Activated naive CD8-positive, alpha-beta T cell treated with anti-CD3 and anti-CD28 coated beads for 36 hours (primary cell): ENCODE results near the gene RASSF8. TPM values are rescaled to one million over a fixed set of nuclear protein-coding genes. Genes with fewer than 3 reads are reported as not detected.

Experiments
- DNase-seq: peaks from one replicate; pipeline ENCODE4 v3.0.0; 2021
- H3K27ac Mint-ChIP-seq: one replicate; pipeline ENCODE4 v1.8.0; 2022; ENCODE audit warnings: mild to moderate bottlenecking, moderate library complexity, mixed read lengths
- H3K27me3 Mint-ChIP-seq: one replicate; pipeline ENCODE4 v1.8.0; 2022; ENCODE audit warnings: mild to moderate bottlenecking, mixed read lengths
- H3K36me3 Mint-ChIP-seq: one replicate; pipeline ENCODE4 v1.8.0; 2021; ENCODE audit warnings: mild to moderate bottlenecking, mixed read lengths
- H3K4me1 Mint-ChIP-seq: one replicate; pipeline ENCODE4 v1.8.0; 2021; ENCODE audit warnings: mixed read lengths
- H3K4me3 Mint-ChIP-seq: one replicate; pipeline ENCODE4 v1.8.0; 2022; ENCODE audit warnings: mild to moderate bottlenecking, moderate library complexity, mixed read lengths
- H3K9me3 Mint-ChIP-seq: one replicate; pipeline ENCODE4 v1.8.0; 2022; ENCODE audit warnings: mixed read lengths
- total RNA-seq, 2 experiments: library from RNA; stranded (reverse); gene quantifications; one replicate each; pipeline ENCODE4 v1.2.3, GENCODE V29; 2021

The RASSF8 gene
- total RNA-seq, 2 experiments from 2014 or later, result 0.18 TPM; not detected in 1

DNA sequence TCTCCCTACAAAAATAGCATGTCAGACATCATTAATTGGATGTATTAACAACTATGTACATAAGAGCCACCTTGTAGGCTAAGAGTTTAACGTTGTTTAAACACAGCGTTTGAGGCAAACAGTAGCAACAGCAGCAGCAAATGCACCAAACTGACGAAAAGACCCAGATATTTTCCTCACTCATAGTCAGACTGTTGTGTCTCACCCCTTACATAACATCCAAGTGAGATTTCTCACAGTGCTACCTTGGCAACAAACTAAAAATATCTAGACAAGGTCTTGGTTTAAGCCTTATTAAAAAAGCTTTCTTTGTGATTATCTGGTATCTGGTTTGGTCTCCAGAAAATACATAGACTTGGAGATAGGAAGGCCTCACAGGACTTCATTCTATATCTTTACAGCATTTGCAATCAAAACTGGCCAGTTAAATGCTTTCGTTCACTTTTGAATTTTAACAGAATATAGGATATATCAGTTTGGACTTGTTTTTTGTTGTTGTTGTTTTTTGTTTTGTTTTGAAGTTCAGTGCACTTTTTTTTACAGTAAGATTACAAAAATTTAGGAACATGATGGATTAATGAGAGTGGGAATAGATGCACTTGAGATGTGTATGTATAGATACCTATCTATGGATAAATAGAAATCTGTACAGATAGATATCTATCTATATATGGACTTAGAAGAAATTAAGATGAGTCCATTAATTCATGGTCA lies 162.2 kb downstream of the RASSF8 start:
- Mint-ChIP-seq H3K27ac (no peak overlapping the region), H3K36me3 (no peaks in the 10 kb centered on the region), H3K4me3 (no peak overlapping the region), H3K27me3 (peaks cover 75% of the 10 kb centered on the region), H3K9me3 (no peaks in the 10 kb centered on the region), H3K4me1 (peaks cover 25% of the 10 kb centered on the region)
- DNase-seq, result no peak

DNA sequence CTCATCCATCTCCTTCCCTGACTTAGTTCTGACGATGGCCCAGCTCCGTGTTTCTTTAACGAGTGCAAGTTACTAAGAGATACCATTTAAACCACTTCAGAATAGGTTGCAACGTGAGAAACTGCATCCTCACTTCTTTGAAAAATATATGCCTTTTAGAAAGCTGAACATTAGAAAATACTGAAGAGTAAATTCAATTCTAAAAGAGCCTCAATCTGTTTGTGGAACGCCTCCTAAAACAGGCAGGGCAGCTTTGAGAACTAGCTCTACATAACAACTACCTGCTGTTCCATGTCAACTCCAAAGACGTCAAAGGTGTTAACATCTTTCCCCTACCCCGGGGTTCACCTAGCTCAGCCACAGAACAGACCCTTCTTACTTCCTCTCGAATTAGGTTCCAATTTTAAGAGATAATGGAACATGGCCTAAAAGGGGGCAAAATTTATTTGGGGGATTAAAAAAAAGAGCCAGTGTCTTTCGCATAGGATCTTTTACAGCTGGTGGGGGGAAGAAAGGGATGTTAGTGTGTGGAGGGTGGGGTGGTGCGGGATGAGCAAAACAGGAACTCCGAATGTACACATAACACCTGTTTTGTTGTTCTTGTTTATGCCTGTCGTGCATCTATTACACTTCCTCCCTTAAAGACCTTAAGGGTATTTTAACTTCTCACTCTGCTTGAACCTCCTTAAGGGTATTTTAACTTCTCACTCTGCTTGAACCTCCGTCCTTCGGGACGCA lies 163.0 kb downstream of the RASSF8 start:
- peaks cover 25% of the 10 kb centered on the region for H3K4me1 Mint-ChIP-seq
- peaks cover 81% of the 10 kb centered on the region for H3K27me3 Mint-ChIP-seq
- peak overlapping the region; percentile 66 for H3K4me3 Mint-ChIP-seq
- no peak for DNase-seq
- no peaks in the 10 kb centered on the region for H3K36me3 Mint-ChIP-seq
- H3K9me3 Mint-ChIP-seq, result no peaks in the 10 kb centered on the region
- H3K27ac Mint-ChIP-seq, result no peak overlapping the region

DNA sequence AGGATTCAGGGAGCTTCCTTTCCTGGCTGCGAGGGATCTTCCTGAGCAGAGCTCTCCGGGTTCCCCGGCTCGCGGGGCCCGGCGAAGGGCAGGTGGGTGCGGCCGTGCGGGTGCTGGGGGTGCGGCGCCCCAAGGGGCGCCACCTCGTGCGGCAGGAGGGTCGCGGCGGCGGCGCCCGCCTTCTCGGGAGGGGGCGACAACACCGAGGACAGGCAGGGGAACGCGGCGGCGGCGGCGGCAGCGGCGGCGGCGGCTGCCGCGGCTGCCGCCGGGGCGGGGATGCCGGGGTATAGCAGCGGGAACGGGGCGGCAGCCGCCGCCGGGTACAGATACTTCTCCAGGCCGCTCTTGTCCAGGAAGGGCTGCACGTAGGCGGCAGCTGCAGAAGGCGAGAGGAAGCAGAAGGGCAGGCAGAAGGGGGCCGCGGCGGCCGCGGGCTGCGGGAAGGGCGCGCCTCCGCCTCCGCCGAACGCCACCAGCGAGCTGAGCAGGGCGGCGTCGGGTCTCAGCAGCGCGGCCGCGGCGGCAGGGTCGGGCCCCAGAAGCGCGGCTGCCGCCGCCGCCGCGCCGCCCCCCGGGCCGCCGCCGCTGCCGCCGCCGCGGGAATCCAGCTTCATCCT lies 163.7 kb downstream of the RASSF8 start:
- Mint-ChIP-seq H3K4me1 (peaks cover 25% of the 10 kb centered on the region), H3K27ac (no peak overlapping the region), H3K9me3 (no peaks in the 10 kb centered on the region), H3K4me3 (peak overlapping the region; percentile 66), H3K27me3 (peaks cover 81% of the 10 kb centered on the region), H3K36me3 (no peaks in the 10 kb centered on the region)
- DNase-seq, result no peak

DNA sequence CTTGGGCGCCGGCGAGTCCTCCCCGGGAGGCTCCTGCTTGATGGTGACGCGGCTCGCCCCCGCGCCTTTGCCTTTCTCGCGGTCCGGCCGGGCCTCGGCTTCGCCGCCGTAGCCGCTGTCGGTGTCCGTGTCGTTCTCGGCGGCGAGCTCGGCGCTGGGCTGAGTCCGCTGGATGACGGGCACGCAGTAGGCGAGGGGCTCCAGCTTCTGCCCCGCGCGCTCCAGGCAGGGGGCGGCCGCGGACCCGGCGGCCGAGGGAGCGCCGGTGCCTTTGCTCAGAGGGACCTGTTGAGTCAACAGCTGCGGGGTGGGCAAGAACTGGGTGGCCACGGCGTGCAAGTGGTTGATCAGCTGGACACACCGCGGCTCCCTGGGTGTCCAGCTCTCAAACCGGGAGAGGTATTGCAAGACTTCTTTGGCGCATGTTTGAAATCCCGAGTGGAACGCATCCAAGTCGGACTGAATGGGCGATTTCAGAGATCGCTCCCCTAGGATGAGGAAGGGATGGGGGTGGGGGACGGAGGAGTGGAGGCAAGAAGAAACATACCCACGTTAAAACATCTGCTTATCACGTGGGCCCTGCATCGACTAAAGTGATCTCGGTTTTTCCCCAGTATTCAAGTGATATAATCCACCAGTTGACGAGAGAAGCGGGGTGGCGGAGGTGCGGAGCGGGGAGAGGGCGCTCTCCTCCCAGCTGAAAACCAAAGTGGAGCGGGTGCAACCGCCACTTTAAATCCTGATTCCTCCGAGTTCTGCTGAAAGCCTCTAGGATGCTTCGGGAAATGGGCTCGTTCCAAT lies 164.4 kb downstream of the RASSF8 start:
- Mint-ChIP-seq H3K9me3 (no peaks in the 10 kb centered on the region), H3K4me1 (peaks cover 25% of the 10 kb centered on the region), H3K4me3 (peak overlapping the region; percentile 78), H3K36me3 (no peaks in the 10 kb centered on the region), H3K27me3 (peaks cover 86% of the 10 kb centered on the region), H3K27ac (no peak overlapping the region)
- peak; percentile 50 for DNase-seq

DNA sequence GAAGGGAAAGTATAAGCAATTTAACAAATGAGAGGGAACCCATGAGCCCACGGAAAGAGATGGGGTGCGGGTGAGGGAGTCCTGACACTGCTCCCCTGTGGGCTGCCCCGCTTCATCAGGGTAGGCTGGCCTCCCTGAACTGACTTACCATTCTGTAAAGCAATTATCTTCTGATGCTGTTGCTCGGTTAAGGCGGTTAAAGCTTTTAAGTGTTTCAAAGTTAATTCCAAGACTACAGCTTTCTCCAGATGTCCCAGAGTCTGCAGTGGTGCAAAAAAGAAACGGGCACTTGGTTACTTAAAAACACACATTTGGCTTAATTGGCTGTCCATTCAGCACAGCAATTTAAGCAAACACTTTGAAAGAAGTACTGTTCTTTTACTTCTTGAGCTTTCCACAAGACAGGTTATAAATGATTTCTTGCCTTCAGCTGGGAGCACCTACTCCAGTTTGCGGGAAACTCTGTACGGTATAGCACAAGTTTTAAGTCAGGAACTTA lies 165.0 kb downstream of the RASSF8 start:
- DNase-seq, result no peak
- Mint-ChIP-seq H3K9me3 (no peaks in the 10 kb centered on the region), H3K4me3 (peak overlapping the region; percentile 78), H3K4me1 (peaks cover 25% of the 10 kb centered on the region), H3K27me3 (peaks cover 85% of the 10 kb centered on the region), H3K36me3 (no peaks in the 10 kb centered on the region), H3K27ac (no peak overlapping the region)

DNA sequence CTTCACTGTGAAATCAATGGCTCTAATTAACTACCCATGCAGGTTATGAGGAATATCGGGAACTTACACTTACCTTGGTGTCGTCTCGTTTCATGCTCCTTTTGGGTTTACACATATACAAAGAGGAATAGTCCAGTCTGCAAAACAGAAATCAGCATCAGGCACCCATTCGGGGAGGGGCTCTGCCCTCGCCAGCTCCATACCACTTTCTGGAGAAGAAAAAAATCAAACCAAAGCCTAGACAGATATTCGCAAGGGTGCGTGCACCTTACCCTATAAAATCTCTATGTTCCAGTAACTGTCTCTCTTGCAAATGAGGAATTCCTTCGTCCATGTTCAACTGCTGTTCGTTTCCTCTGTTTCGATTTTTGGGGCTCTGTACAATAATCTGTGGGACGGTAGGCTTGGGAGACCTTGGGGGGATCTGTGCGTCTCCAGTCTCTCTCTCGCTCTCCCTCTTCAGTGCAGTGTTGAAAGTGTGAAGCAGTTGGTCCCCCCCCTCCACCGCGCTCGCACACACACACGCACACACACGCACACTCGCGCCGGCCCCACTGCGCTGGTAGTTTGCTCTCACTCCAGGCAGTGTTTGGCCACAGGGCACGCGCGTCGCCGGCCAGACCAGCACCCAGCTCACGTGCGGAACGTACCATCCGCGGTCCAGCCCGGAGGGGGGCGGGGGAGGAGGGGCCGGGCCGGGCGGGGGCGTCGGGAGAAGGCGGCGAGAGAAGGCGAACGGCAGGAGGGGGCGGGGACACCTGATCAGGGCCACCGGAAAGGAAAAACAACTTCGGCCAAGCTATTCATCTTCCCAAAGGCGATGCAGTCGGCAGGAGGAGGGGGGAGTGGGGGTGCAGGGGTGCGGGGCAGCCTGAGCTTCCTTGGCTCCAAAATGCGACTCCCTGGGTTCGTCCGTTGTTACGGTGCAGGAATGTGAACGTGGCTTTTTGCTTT lies 166.2 kb downstream of the RASSF8 start, which contains the start of gene BHLHE41:
TSS of gene BHLHE41 (minus strand) at position 592 of the 954 bp plus-strand sequence. CDS start at position 334, 258 bp downstream.
- peaks cover 25% of the 10 kb centered on the region for H3K4me1 Mint-ChIP-seq
- no peaks in the 10 kb centered on the region for H3K9me3 Mint-ChIP-seq

DNA sequence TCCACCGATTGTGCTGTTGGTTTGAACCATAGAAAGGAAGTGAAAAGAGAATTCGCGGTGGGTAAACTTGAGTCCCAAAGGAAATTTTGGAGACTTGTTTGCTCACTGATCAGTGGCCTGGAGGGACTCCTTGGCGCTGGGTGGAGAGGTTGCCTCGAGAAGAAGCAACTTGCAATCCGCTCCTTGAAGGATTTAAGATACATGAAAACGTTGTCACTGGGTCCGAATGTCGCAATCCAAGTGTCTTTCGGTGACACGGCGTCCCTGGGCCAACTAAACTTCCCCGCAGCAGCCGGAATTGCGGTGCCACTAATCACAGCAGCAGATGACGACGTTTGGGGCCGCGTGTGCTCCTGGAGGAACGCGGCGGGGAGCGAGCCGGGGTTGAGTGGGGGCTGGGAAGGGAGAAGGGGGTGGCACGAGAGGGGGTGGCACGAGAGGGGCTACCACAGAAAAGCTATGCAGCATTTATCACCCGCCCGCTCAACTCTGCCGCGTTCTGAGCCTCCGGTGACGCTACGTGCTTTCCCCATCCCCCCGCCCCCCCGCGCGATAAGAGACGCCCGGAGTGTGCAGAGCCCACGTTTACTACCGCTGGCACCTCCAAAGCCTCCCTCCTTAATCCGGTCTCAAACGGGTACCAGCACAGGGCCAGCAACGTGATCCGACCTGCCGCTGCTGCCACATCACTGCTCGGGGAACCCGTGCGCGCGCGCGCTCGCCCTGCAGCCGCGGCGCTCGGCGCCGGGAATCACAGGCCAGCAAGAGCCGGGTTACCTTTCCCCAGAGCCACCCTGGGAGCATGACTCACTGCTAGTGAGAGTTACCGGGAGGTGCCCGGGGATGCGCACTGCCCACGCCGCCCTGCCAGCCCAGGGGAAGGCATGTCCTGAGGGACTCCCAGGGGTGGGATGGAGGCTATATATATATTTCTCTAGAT lies 167.2 kb downstream of the RASSF8 start:
- peak; percentile 55 for DNase-seq
- H3K27me3 Mint-ChIP-seq, result peaks cover 84% of the 10 kb centered on the region
- no peak overlapping the region for H3K27ac Mint-ChIP-seq
- no peaks in the 10 kb centered on the region for H3K9me3 Mint-ChIP-seq
- H3K36me3 Mint-ChIP-seq, result no peaks in the 10 kb centered on the region
- H3K4me1 Mint-ChIP-seq, result peaks cover 25% of the 10 kb centered on the region
- peak overlapping the region; percentile 82 for H3K4me3 Mint-ChIP-seq

More for the DNA sequence above, 166.2 kb downstream of the RASSF8 start, which contains the start of gene BHLHE41:
- Mint-ChIP-seq H3K27me3 (peaks cover 85% of the 10 kb centered on the region), H3K4me3 (peak within 1 kb of the TSS; percentile 82), H3K27ac (no peak within 1 kb of the TSS), H3K36me3 (no peaks in the 10 kb centered on the region)
- peak; percentile 9 for DNase-seq

DNA sequence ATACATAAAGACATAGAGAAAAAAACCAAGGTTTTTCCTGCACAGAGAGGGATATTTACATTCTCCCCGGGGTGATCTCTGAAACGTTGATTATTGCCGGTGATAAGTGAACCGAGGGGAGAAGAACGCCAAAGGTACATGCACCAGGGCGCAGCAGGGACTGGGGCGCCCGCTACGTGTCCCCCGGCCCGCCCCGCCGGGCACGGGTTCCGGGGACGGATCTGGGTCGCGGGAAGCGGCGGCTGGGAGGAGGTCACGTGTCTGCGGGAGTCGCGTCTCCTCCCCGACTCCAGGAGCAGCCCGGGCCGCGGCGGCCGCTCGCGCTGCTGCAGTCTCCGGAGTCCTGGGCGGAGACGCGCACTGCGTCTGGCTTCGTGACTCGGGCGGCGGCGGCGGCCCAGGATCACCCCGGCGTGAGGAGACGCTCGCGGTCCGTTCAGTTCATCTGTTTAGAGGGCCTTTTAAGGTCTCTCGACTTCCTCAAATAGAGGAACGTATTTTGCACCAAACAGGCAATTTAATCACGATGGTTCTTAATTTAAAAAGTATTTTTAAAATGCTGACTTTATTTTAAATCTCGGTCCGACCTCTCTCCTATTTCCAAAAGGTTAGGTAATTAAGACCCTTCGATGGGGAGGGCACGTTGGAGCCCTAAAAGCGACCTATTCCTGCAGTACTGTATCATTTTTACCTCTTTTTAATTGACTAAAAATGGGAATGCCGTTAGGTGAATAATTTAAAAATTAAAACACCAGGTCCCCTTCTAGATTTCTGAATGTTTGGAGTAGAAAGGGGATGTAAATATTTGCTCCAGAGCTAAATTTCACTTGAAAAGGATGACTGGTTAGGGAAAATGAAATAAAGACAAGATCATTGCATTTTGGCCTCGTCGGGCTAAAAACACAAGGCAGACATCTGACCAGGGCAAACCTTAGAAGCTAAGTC lies 168.1 kb downstream of the RASSF8 start:
- H3K27ac Mint-ChIP-seq, result no peak overlapping the region
- peak overlapping the region; percentile 82 for H3K4me3 Mint-ChIP-seq
- H3K27me3 Mint-ChIP-seq, result peaks cover 79% of the 10 kb centered on the region
- no peaks in the 10 kb centered on the region for H3K36me3 Mint-ChIP-seq
- H3K9me3 Mint-ChIP-seq, result no peaks in the 10 kb centered on the region
- H3K4me1 Mint-ChIP-seq, result peaks cover 22% of the 10 kb centered on the region
- peak; percentile 63 for DNase-seq

DNA sequence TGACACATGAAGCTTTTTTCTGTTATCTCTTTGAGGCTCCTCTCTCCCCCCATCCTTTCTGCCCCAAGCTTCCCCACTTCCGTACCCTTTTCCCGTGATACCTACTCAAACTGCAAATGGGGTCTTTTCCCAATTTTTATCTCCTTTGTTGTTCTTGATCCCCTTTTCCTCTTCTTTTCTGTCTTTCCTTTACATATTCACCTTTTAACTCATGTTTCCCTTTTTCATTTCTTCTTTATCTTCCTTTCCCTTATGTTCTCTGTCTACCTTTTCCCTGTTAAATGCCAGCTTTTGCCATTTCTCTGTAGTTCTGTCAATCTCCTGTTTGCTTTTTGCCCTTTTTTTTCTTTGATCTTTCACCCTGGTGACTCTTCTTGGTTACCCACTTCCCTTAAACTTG lies 168.9 kb downstream of the RASSF8 start:
- no peak for DNase-seq
- Mint-ChIP-seq H3K4me1 (peaks cover 19% of the 10 kb centered on the region), H3K36me3 (no peaks in the 10 kb centered on the region), H3K27ac (no peak overlapping the region), H3K27me3 (peaks cover 75% of the 10 kb centered on the region), H3K9me3 (no peaks in the 10 kb centered on the region), H3K4me3 (no peak overlapping the region)

DNA sequence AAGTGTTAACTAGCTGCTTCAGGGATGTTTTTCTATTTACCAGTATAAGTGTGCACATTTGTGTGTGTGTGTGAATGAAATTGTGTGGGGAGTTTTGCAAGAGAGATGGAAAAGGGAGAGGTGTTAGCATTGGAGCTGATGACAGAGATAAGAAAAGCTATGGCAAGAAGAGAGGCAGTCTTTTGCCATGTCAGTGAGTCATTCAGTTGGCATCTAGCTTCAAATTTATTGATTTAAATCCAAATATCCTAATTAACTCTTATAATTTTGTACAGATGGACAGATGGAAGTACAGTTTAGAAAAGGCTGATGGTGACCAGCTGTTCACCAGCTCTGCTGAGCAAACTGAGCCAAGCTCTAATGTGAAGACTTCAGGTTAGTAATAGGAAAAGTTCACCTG lies 169.7 kb downstream of the RASSF8 start:
- Mint-ChIP-seq H3K9me3 (no peaks in the 10 kb centered on the region), H3K27me3 (peaks cover 72% of the 10 kb centered on the region), H3K27ac (no peak overlapping the region), H3K4me1 (peaks cover 15% of the 10 kb centered on the region), H3K36me3 (no peaks in the 10 kb centered on the region), H3K4me3 (no peak overlapping the region)
- no peak for DNase-seq
